Activated CD4-positive, alpha-beta T cell treated with anti-CD3 and anti-CD28 coated beads for 36 hours (primary cell): Measurements from ENCODE around the gene MICAL2. TPM values are rescaled to one million over a fixed set of nuclear protein-coding genes. Genes with fewer than 3 reads are reported as not detected.

Experiments used
- ATAC-seq: fragments of 200-7000 bp; cut with Tn5 transposase; one replicate; pipeline ENCODE4 v1.10.0; 2021; ENCODE audit warnings: mild to moderate bottlenecking, moderate library complexity
- CTCF ChIA-PET: fragments of 350-600 bp; sonication (Branson Sonifier 250); formaldehyde crosslinking; loops from one replicate; lab custom pipeline; 2021; ENCODE audit warnings: antibody characterized with exemption; lab: Charles Lee
- POLR2A ChIA-PET: fragments of 350-600 bp; sonication (Branson Sonifier 250); formaldehyde crosslinking; loops from one replicate; lab custom pipeline; 2021; ENCODE audit warnings: antibody characterized with exemption, inconsistent platforms; lab: Charles Lee
- DNase-seq: peaks from one replicate; pipeline ENCODE4 v3.0.0-alpha.2; 2020
- H3K27ac Mint-ChIP-seq: one replicate; pipeline ENCODE4 v1.8.0; 2021; ENCODE audit warnings: mixed read lengths
- H3K27me3 Mint-ChIP-seq: one replicate; pipeline ENCODE4 v1.8.0; 2021; ENCODE audit warnings: mixed read lengths
- H3K36me3 Mint-ChIP-seq: one replicate; pipeline ENCODE4 v1.8.0; 2021; ENCODE audit warnings: low read depth, mixed read lengths
- H3K4me1 Mint-ChIP-seq: one replicate; pipeline ENCODE4 v1.8.0; 2021; ENCODE audit warnings: mixed read lengths
- H3K4me3 Mint-ChIP-seq: one replicate; pipeline ENCODE4 v1.8.0; 2021; ENCODE audit warnings: mild to moderate bottlenecking, moderate library complexity, mixed read lengths
- H3K9me3 Mint-ChIP-seq: one replicate; pipeline ENCODE4 v1.8.0; 2021; ENCODE audit warnings: low read depth, mixed read lengths
- intact Hi-C, 2 experiments: fragments of 100-400 bp; cut with DNase I in 1 of 2; cut with micrococcal nuclease in 1 of 2; formaldehyde crosslinking; loops; one replicate each; pipeline versions ENCODE4 v1.14.2 to v1.15.1; 2022 to 2024; cut with DNase I, micrococcal nuclease
- total RNA-seq, 2 experiments: library from RNA; stranded (reverse); gene quantifications; one replicate each; pipeline ENCODE4 v1.2.3, GENCODE V29; 2021

Gene MICAL2
- total RNA-seq, 2 experiments from 2014 or later: 186 to 207 TPM

- ChIA-PET POLR2A (no interaction called here), CTCF (interaction anchor here (1.2 to 1.9 kb wide), 2 partner anchors 10 to 18 kb away, joined by 5 read pairs; no protein-coding TSS in a partner anchor)
- DNase-seq (no peak), ATAC-seq (no peak)
- H3K27ac Mint-ChIP-seq: no peak overlapping the region
- intact Hi-C loops: no loop called here
- H3K4me3 Mint-ChIP-seq: no peak overlapping the region
- peaks cover 31% of the 10 kb centered on the region for H3K4me1 Mint-ChIP-seq
- H3K27me3 Mint-ChIP-seq: no peaks in the 10 kb centered on the region
- H3K9me3 Mint-ChIP-seq: no peaks in the 10 kb centered on the region
- H3K36me3 Mint-ChIP-seq: peaks cover 66% of the 10 kb centered on the region
These were observed 106.4 kb downstream of the MICAL2 start for GRCh38 chr11:12216671-12217374.

- ATAC-seq (no peak), DNase-seq (no peak)
- Mint-ChIP-seq H3K27me3 (no peaks in the 10 kb centered on the region), H3K4me1 (peaks cover 37% of the 10 kb centered on the region), H3K36me3 (peaks cover 63% of the 10 kb centered on the region), H3K9me3 (no peaks in the 10 kb centered on the region), H3K27ac (no peak overlapping the region), H3K4me3 (no peak overlapping the region)
- POLR2A ChIA-PET: no interaction called here
- intact Hi-C loops: no loop called here
- CTCF ChIA-PET: interaction anchor here (0.6 to 1.9 kb wide), 2 partner anchors 17 to 46 kb away, joined by 3 to 5 read pairs; no protein-coding TSS in a partner anchor
These were observed 107.5 kb downstream of the MICAL2 start for GRCh38 chr11:12217879-12218278.

- no peak for DNase-seq
- H3K4me3 Mint-ChIP-seq: no peak overlapping the region
- ATAC-seq: no peak
- H3K9me3 Mint-ChIP-seq: no peaks in the 10 kb centered on the region
- ChIA-PET CTCF (interaction anchor here (0.9 to 2.6 kb wide), 4 partner anchors 11 to 68 kb away, joined by 3 to 10 read pairs (median 4); no protein-coding TSS in a partner anchor), POLR2A (interaction anchor here (0.6 kb wide), 1 partner anchor 25 kb away, joined by 3 read pairs; no protein-coding TSS in a partner anchor)
- peaks cover 37% of the 10 kb centered on the region for H3K4me1 Mint-ChIP-seq
- no peak overlapping the region for H3K27ac Mint-ChIP-seq
- no peaks in the 10 kb centered on the region for H3K27me3 Mint-ChIP-seq
- intact Hi-C loops: no loop called here
- H3K36me3 Mint-ChIP-seq: peaks cover 63% of the 10 kb centered on the region
These were observed 108.5 kb downstream of the MICAL2 start for GRCh38 chr11:12218909-12219308.

GRCh38 chr11:12219757-12220156, 109.4 kb downstream of the MICAL2 start:
- intact Hi-C loops: no loop called here
- ChIA-PET POLR2A (no interaction called here), CTCF (interaction anchor here (0.6 to 2.6 kb wide), 6 partner anchors 9 to 68 kb away, joined by 3 to 10 read pairs (median 3); no protein-coding TSS in a partner anchor)
- H3K27ac Mint-ChIP-seq: no peak overlapping the region
- peaks cover 66% of the 10 kb centered on the region for H3K36me3 Mint-ChIP-seq
- H3K9me3 Mint-ChIP-seq: no peaks in the 10 kb centered on the region
- peaks cover 45% of the 10 kb centered on the region for H3K4me1 Mint-ChIP-seq
- H3K27me3 Mint-ChIP-seq: no peaks in the 10 kb centered on the region
- no peak overlapping the region for H3K4me3 Mint-ChIP-seq
- ATAC-seq (no peak), DNase-seq (no peak)

- CTCF ChIA-PET: interaction anchor here (1.0 to 2.6 kb wide), 3 partner anchors 13 to 41 kb away, joined by 3 to 10 read pairs (median 3); no protein-coding TSS in a partner anchor
- H3K4me1 Mint-ChIP-seq: peaks cover 45% of the 10 kb centered on the region
- DNase-seq (no peak), ATAC-seq (no peak)
- H3K27ac Mint-ChIP-seq: no peak overlapping the region
- intact Hi-C loops: no loop called here
- H3K36me3 Mint-ChIP-seq: peaks cover 66% of the 10 kb centered on the region
- no peak overlapping the region for H3K4me3 Mint-ChIP-seq
- POLR2A ChIA-PET: no interaction called here
- H3K27me3 Mint-ChIP-seq: no peaks in the 10 kb centered on the region
- no peaks in the 10 kb centered on the region for H3K9me3 Mint-ChIP-seq
These were observed 109.9 kb downstream of the MICAL2 start for GRCh38 chr11:12220305-12220704.

DNA sequence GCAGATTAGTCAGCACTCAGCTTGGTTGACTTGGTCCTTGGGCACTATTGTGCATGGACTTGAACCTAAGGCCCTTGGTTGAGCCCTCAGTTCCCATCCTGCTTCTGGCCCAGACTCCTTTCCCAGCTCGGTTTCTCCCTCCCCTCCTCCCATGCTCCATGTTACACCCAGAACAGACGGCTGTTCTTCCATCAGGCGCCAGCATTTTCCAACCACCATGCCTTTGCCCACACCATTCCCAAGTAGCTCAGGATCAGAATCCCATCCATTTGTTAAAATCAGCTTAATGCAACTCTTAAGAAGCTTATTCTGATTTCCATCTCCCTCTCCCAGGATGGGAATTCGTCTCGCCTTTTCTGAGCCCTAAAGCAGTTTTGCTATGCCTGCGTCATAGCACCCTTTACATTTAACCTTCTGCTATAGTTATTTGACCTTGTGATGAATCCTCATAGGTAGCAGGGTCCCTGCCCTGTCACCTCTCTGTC, 110.7 kb downstream of the MICAL2 start:
- no peaks in the 10 kb centered on the region for H3K9me3 Mint-ChIP-seq
- intact Hi-C loops: no loop called here
- no peak overlapping the region for H3K4me3 Mint-ChIP-seq
- DNase-seq: no peak
- ATAC-seq: no peak
- H3K27me3 Mint-ChIP-seq: no peaks in the 10 kb centered on the region
- peaks cover 48% of the 10 kb centered on the region for H3K4me1 Mint-ChIP-seq
- POLR2A ChIA-PET: no interaction called here
- H3K27ac Mint-ChIP-seq: peak overlapping the region; percentile 10
- CTCF ChIA-PET: interaction anchor here (0.7 to 2.6 kb wide), 3 partner anchors 13 to 60 kb away, joined by 3 to 10 read pairs (median 3); no protein-coding TSS in a partner anchor
- H3K36me3 Mint-ChIP-seq: peaks cover 64% of the 10 kb centered on the region

- Mint-ChIP-seq H3K27me3 (no peaks in the 10 kb centered on the region), H3K4me1 (peaks cover 48% of the 10 kb centered on the region), H3K9me3 (no peaks in the 10 kb centered on the region), H3K27ac (no peak overlapping the region), H3K4me3 (no peak overlapping the region), H3K36me3 (peaks cover 68% of the 10 kb centered on the region)
- ChIA-PET POLR2A (no interaction called here), CTCF (interaction anchor here (0.7 to 3.9 kb wide), 4 partner anchors 13 to 59 kb away, joined by 3 to 39 read pairs (median 5); no protein-coding TSS in a partner anchor)
- DNase-seq (no peak), ATAC-seq (no peak)
- intact Hi-C loops: no loop called here
These were observed 111.8 kb downstream of the MICAL2 start for GRCh38 chr11:12222055-12222792.

GRCh38 chr11:12223771-12224536, 113.6 kb downstream of the MICAL2 start:
- Mint-ChIP-seq H3K4me1 (peaks cover 48% of the 10 kb centered on the region), H3K4me3 (peak overlapping the region; percentile 74), H3K36me3 (peaks cover 75% of the 10 kb centered on the region), H3K9me3 (no peaks in the 10 kb centered on the region), H3K27ac (peak overlapping the region; percentile 93), H3K27me3 (no peaks in the 10 kb centered on the region)
- CTCF ChIA-PET: interaction anchor here (0.6 to 3.9 kb wide), 20 partner anchors 8 to 1430 kb away, joined by 3 to 39 read pairs (median 4); partner anchors contain the start of gene MICAL2
- DNase-seq (peak; percentile 32), ATAC-seq (peak; percentile 24)
- intact Hi-C loops: loop anchor here (1.0 kb wide), 4 partner anchors 12 to 74 kb away; no protein-coding TSS in a partner anchor
- POLR2A ChIA-PET: interaction anchor here (0.7 to 2.0 kb wide), 12 partner anchors 9 to 114 kb away, joined by 3 to 18 read pairs (median 4); no protein-coding TSS in a partner anchor

DNA sequence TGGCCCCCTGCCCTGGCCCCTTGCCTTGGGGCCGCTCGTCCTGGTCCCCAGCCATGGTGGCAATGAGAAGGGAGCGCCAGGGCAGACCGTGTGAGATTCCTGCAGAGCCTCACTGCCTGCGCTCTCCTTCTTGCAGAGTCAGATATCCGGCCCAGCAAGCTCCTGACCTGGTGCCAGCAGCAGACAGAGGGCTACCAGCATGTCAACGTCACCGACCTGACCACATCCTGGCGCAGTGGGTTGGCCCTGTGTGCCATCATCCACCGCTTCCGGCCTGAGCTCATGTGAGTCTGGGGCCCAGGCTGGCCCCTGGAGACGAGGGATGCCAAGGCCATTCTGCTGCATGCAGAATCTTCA, 114.1 kb downstream of the MICAL2 start:
- peak; percentile 96 for DNase-seq
- intact Hi-C loops: loop anchor here (1.0 kb wide), 4 partner anchors 12 to 74 kb away; no protein-coding TSS in a partner anchor
- H3K27me3 Mint-ChIP-seq: no peaks in the 10 kb centered on the region
- H3K9me3 Mint-ChIP-seq: no peaks in the 10 kb centered on the region
- peaks cover 77% of the 10 kb centered on the region for H3K36me3 Mint-ChIP-seq
- peak overlapping the region; percentile 74 for H3K4me3 Mint-ChIP-seq
- ChIA-PET POLR2A (interaction anchor here (0.7 to 2.0 kb wide), 11 partner anchors 9 to 115 kb away, joined by 3 to 18 read pairs (median 4); no protein-coding TSS in a partner anchor), CTCF (interaction anchor here (0.6 to 3.9 kb wide), 15 partner anchors 9 to 1430 kb away, joined by 3 to 39 read pairs (median 4); partner anchors contain the start of gene MICAL2)
- peak overlapping the region; percentile 93 for H3K27ac Mint-ChIP-seq
- peak; percentile 97 for ATAC-seq
- peaks cover 48% of the 10 kb centered on the region for H3K4me1 Mint-ChIP-seq

DNA sequence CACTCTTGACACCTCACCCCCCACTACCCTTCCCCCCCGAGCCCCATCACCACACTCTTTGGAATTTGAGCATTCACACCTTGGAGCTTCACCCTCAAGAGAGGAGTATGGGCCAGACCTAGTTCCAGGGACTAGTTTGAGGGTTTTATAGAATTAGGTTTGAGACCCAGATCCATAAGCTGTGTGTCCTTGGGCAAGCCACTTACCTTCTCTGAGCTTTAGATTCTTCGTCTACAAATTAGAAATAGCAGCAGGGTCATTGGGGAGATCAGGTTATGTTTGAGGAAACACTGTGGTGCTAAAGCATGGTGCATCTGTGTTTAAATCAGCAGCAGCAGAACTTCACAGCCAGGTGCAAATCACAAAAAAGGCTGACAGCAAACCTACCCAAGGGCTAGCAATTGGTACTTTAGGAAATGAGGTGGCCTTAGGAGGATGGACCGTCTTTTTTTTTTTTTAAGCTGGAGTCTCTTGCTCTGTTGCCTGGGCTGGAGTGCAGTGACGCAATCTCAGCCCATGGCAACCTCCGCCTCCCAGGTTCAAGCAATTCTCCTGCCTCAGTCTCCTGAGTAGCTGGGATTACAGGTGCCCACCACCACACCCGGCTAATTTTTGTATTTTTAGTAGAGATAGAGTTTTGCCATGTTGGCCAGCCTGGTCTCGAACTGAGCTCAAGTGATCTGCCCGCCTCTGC, 114.8 kb downstream of the MICAL2 start:
- H3K4me1 Mint-ChIP-seq: peaks cover 46% of the 10 kb centered on the region

More for the DNA sequence above, 114.8 kb downstream of the MICAL2 start:
- no peak for DNase-seq
- no peak overlapping the region for H3K4me3 Mint-ChIP-seq
- H3K27me3 Mint-ChIP-seq: no peaks in the 10 kb centered on the region
- H3K27ac Mint-ChIP-seq: peak overlapping the region; percentile 93
- ChIA-PET CTCF (interaction anchor here (0.9 to 3.9 kb wide), 16 partner anchors 9 to 178 kb away, joined by 3 to 39 read pairs (median 4); partner anchors contain the start of gene MICAL2), POLR2A (interaction anchor here (0.7 to 2.0 kb wide), 7 partner anchors 11 to 115 kb away, joined by 3 to 18 read pairs (median 7); no protein-coding TSS in a partner anchor)
- H3K36me3 Mint-ChIP-seq: peaks cover 77% of the 10 kb centered on the region
- H3K9me3 Mint-ChIP-seq: no peaks in the 10 kb centered on the region
- ATAC-seq: no peak
- intact Hi-C loops: no loop called here
